ENCODE data around the gene CELA1. TPM values are rescaled to one million over a fixed set of nuclear protein-coding genes. Genes with fewer than 3 reads are reported as not detected.

CELA1 gene
- total and polyA plus RNA-seq, 2 of the 13 experiments (the other 11 are each of a cell fraction or from before 2014, with no cell fraction given): not detected

- TF ChIP-seq ZBED4 (CRISPR knock-in tag; IDR thresholded peaks at IDR 0.05; ENCODE audit: borderline replicate concordance) (no peak), ZNF687 (CRISPR knock-in tag; IDR thresholded peaks at IDR 0.05) (peak; percentile 69), FOXP1 (IDR thresholded peaks at IDR 0.05) (no peak), FOXP1 (CRISPR knock-in tag; IDR thresholded peaks at IDR 0.05) (no peak), POGZ (CRISPR knock-in tag; IDR thresholded peaks at IDR 0.05) (no peak), ZNF550 (CRISPR knock-in tag; IDR thresholded peaks at IDR 0.05; ENCODE audit: borderline replicate concordance) (no peak), MAZ (IDR thresholded peaks at IDR 0.05; ENCODE audit: borderline replicate concordance, low read depth, low read length) (peak; percentile 67; the same call in 1 of the 2 replicates), MAZ (CRISPR knock-in tag; IDR thresholded peaks at IDR 0.05; ENCODE audit: low read depth) (no peak), ZBTB43 (CRISPR knock-in tag; conservative IDR thresholded peaks at IDR 0.05) (no peak), ESRRA (CRISPR knock-in tag; IDR thresholded peaks at IDR 0.05; ENCODE audit: low read depth) (no peak), ZMAT3 (CRISPR knock-in tag; conservative IDR thresholded peaks at IDR 0.05) (no peak), ZSCAN20 (CRISPR knock-in tag; IDR thresholded peaks at IDR 0.05; ENCODE audit: borderline replicate concordance) (no peak), BHLHE40 (IDR thresholded peaks at IDR 0.05; ENCODE audit: low read length) (no peak), ZNF644 (CRISPR knock-in tag; IDR thresholded peaks at IDR 0.05; ENCODE audit: low read depth) (no peak), ZNF431 (CRISPR knock-in tag; IDR thresholded peaks at IDR 0.05; ENCODE audit: borderline replicate concordance, low read depth) (no peak), GMEB2 (CRISPR knock-in tag; IDR thresholded peaks at IDR 0.05; ENCODE audit: low read depth) (no peak), THAP9 (CRISPR knock-in tag; IDR thresholded peaks at IDR 0.05; ENCODE audit: borderline replicate concordance) (peak; percentile 99)
These were observed 15.8 kb upstream of the CELA1 start (continued) for GRCh38 chr12:51362307-51362706.

All from HepG2 (cell line).